Measurements from ENCODE around the gene CYP24A1.

The CYP24A1 gene

DNA sequence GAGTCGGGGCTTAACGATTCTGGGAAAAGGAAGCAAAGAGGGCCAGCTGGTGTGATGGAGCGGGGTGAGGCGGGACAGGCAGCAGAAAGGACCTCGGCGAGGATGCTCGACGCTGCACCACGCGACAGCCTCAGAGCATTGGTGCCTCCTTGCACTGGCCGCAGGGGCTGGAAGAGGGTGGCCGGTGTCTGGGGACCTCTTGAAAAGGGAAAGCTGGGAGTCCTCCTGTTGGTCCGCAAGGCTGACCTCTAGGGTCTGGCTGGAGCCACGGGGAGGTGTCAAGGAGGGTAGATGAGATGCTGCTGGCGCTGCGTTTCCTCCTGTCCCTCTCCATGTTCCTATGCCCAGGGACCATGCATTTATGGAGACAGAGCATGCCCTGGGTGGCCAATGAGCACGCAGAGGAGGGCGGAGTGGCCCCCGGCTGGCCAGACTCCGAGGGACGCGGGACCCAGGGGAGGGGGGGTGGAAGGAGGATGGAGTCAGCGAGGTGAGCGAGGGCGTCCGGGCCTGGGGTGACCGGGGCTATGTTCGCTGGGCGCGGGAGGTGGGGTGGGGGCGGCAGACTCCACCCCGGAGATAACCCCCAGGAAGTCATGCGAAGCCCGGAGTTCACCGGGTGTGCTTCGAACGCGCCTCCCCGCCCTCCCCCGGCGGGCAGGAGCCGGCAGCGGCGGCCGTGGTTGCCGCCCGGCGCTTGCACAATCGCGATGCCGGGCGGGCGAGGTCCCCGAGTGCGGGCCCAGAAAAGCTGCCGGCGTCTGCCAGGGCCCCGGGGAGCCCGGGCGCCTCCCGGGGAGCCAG, at the start of gene CYP24A1:
Gene CYP24A1 (minus strand): TSS at position 334 of the 804 bp plus-strand sequence. CDS start 407 bp downstream, outside the sequence.
- H3K4me1 Mint-ChIP-seq, result peaks cover 24% of the 10 kb centered on the region
- peaks cover 89% of the 10 kb centered on the region for H3K27me3 Mint-ChIP-seq
- DNase-seq, result no peak
- no peaks in the 10 kb centered on the region for H3K36me3 Mint-ChIP-seq
- peak within 1 kb of the TSS; percentile 31 for H3K4me3 Mint-ChIP-seq
- H3K9me3 Mint-ChIP-seq, result no peaks in the 10 kb centered on the region
- peak within 1 kb of the TSS; percentile 24 for H3K27ac Mint-ChIP-seq
- CTCF ChIA-PET, result no interaction called here

DNA sequence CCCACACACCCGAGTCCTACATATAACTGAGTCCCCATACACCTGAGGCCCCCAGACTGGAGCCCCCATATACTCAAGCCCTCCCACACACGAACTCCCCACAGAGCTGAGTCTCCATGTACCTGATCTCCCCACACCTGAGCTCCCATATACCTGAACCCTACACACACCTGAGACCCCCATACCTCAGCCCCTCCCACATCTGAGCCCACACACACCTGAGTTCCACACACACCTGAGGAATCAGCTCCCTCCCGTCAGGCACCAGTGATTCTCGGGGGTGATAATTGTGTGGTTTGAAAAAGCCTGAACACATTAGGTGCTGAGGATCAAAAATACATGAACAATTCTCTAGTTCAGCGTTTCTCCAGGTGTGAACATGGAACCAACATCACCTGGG, 49.5 kb upstream of the CYP24A1 start:
- H3K4me3 Mint-ChIP-seq, result no peak overlapping the region
- CTCF ChIA-PET, result interaction anchor here (0.6 kb wide), 1 partner anchor 120 kb away, joined by 3 read pairs; no protein-coding TSS in a partner anchor
- peaks cover 6% of the 10 kb centered on the region for H3K9me3 Mint-ChIP-seq

GRCh38 chr20:54221996-54222890, 48.5 kb upstream of the CYP24A1 start:
- no peaks in the 10 kb centered on the region for H3K9me3 Mint-ChIP-seq
- H3K27ac Mint-ChIP-seq, result peak overlapping the region; percentile 19
- CTCF ChIA-PET, result interaction anchor here (0.6 to 1.3 kb wide), 6 partner anchors 14 to 425 kb away, joined by 3 to 4 read pairs (median 3); partner anchors contain the start of gene PFDN4
- H3K27me3 Mint-ChIP-seq, result no peaks in the 10 kb centered on the region
- peaks cover 21% of the 10 kb centered on the region for H3K4me1 Mint-ChIP-seq
- no peak overlapping the region for H3K4me3 Mint-ChIP-seq
- DNase-seq, result no peak
- H3K36me3 Mint-ChIP-seq, result peaks cover 6% of the 10 kb centered on the region

More for the DNA sequence above, 49.5 kb upstream of the CYP24A1 start:
- no peak for DNase-seq
- peaks cover 2% of the 10 kb centered on the region for H3K36me3 Mint-ChIP-seq
- no peaks in the 10 kb centered on the region for H3K27me3 Mint-ChIP-seq
- peaks cover 21% of the 10 kb centered on the region for H3K4me1 Mint-ChIP-seq
- H3K27ac Mint-ChIP-seq, result no peak overlapping the region

- H3K9me3 Mint-ChIP-seq, result no peaks in the 10 kb centered on the region
- H3K27ac Mint-ChIP-seq, result peak overlapping the region; percentile 62
- no peaks in the 10 kb centered on the region for H3K27me3 Mint-ChIP-seq
- no peak overlapping the region for H3K4me3 Mint-ChIP-seq
- peaks cover 21% of the 10 kb centered on the region for H3K4me1 Mint-ChIP-seq
- H3K36me3 Mint-ChIP-seq, result peaks cover 10% of the 10 kb centered on the region
- peak; percentile 30 for DNase-seq
- CTCF ChIA-PET, result interaction anchor here (0.6 to 1.3 kb wide), 7 partner anchors 13 to 426 kb away, joined by 3 to 4 read pairs (median 3); partner anchors contain the start of gene PFDN4
These were observed 47.6 kb upstream of the CYP24A1 start for GRCh38 chr20:54221353-54221752.

DNA sequence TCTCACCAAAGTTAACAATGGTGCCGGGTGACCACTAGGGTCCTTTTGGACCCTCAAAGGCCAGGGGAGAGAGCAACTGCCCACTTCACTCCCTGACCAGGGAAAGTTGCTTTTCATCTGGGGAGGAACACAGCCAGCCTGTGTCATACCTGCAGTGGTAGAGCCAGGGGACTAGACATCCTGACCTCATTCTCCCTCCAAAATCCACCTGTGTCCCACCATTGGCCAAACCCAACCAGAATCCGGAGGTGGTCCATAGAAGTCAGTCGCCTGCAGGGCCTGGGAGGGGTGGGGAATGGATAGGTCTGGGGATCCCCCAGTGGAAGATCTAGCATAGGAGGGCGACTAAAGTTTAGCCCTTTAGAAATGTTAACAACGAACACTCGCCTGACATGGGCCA, 46.9 kb upstream of the CYP24A1 start:
- CTCF ChIA-PET, result interaction anchor here (0.6 kb wide), 1 partner anchor 279 kb away, joined by 3 read pairs; no protein-coding TSS in a partner anchor

GRCh38 chr20:54219751-54220426, 46.1 kb upstream of the CYP24A1 start:
- H3K27ac Mint-ChIP-seq, result no peak overlapping the region
- no peaks in the 10 kb centered on the region for H3K27me3 Mint-ChIP-seq
- DNase-seq, result no peak
- peaks cover 16% of the 10 kb centered on the region for H3K36me3 Mint-ChIP-seq
- H3K4me3 Mint-ChIP-seq, result no peak overlapping the region
- no peaks in the 10 kb centered on the region for H3K9me3 Mint-ChIP-seq
- CTCF ChIA-PET, result interaction anchor here (0.9 to 2.1 kb wide), 6 partner anchors 12 to 428 kb away, joined by 3 to 12 read pairs (median 6); partner anchors contain the start of gene PFDN4
- peaks cover 21% of the 10 kb centered on the region for H3K4me1 Mint-ChIP-seq

More for the DNA sequence above, 46.9 kb upstream of the CYP24A1 start:
- no peak for DNase-seq
- Mint-ChIP-seq H3K36me3 (peaks cover 12% of the 10 kb centered on the region), H3K4me1 (peaks cover 21% of the 10 kb centered on the region), H3K9me3 (no peaks in the 10 kb centered on the region), H3K27me3 (no peaks in the 10 kb centered on the region), H3K27ac (peak overlapping the region; percentile 75), H3K4me3 (no peak overlapping the region)

DNA sequence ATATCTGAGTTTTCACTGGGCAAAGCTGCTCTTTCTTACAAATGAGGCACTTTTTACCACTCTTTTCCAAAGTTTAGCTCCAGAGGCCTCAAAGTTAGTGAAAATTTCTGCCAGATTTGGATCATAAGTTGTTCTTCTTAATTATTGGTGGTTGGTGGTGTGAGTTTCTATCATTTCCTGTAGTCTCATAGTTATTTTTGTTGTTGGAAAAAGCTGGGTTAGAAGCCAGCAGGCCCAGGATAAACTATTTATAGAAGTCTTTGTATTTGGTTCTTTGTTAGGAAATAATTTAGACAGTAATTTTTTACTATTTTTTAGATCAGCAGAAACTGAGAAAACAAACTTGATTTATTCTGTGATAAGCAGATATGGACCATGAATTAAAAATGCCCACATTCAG, 44.7 kb upstream of the CYP24A1 start:
- H3K9me3 Mint-ChIP-seq, result no peaks in the 10 kb centered on the region
- no peak overlapping the region for H3K27ac Mint-ChIP-seq
- no peaks in the 10 kb centered on the region for H3K27me3 Mint-ChIP-seq
- H3K4me1 Mint-ChIP-seq, result peaks cover 21% of the 10 kb centered on the region
- H3K4me3 Mint-ChIP-seq, result no peak overlapping the region
- DNase-seq, result no peak
- CTCF ChIA-PET, result interaction anchor here (0.7 to 2.1 kb wide), 4 partner anchors 10 to 449 kb away, joined by 3 to 12 read pairs (median 9); partner anchors contain the start of gene PFDN4
- peaks cover 16% of the 10 kb centered on the region for H3K36me3 Mint-ChIP-seq

- CTCF ChIA-PET, result no interaction called here
- H3K27ac Mint-ChIP-seq, result no peak overlapping the region
These were observed 44.0 kb upstream of the CYP24A1 start for GRCh38 chr20:54217762-54218161.

DNA sequence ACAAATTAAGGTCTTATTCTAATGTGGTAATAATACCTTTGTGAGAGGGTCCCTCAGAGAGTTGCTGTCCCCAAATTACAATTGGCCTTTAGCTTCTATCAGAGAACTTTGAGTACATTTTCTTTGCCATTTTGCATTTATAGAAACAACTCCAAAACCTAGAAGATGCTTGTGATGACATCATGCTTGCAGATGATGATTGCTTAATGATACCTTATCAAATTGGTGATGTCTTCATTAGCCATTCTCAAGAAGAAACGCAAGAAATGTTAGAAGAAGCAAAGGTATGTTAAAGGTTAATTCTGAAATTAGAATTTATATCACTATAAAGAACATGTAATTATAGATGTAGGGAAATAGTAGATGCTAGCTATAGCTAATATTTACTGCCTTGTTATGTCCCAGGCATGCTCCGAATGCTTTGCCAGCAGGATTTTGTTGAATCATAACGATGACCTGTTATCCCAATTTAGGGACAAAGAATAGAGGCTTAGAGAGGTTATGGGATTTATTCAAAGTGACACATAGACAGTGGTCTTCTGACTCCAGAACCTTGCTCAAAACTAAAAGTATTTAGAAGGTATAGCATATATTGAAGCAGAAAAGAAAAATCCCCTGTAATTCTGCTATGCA, 41.5 kb upstream of the CYP24A1 start:
- DNase-seq, result no peak
- Mint-ChIP-seq H3K27ac (no peak overlapping the region), H3K9me3 (no peaks in the 10 kb centered on the region), H3K27me3 (no peaks in the 10 kb centered on the region), H3K36me3 (peaks cover 27% of the 10 kb centered on the region), H3K4me1 (peaks cover 8% of the 10 kb centered on the region), H3K4me3 (no peak overlapping the region)
- CTCF ChIA-PET, result interaction anchor here (1.4 to 2.4 kb wide), 3 partner anchors 10 to 111 kb away, joined by 4 to 5 read pairs (median 4); no protein-coding TSS in a partner anchor

More at GRCh38 chr20:54217762-54218161, 44.0 kb upstream of the CYP24A1 start:
- H3K4me3 Mint-ChIP-seq, result no peak overlapping the region
- DNase-seq, result no peak
- H3K27me3 Mint-ChIP-seq, result no peaks in the 10 kb centered on the region
- peaks cover 18% of the 10 kb centered on the region for H3K36me3 Mint-ChIP-seq
- H3K4me1 Mint-ChIP-seq, result peaks cover 23% of the 10 kb centered on the region
- H3K9me3 Mint-ChIP-seq, result no peaks in the 10 kb centered on the region

DNA sequence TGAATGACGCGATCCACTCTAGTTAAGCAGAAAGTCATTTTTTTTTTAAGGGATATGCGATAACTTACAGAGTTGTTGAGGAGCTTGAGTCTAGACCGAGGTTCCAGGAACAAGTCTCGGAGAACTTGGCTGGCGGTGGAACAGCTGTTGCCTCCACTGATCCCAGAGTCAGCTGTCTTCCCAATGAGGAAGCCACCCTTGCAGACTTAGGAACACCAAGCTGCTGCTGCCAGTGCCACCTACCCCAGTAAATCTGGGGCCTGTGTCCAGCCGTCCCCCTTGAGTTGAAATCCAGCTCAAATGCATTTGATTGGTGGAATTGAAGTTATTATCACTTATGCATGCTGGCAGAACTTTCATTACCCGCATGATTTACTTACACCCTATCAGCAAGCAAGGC, 40.8 kb upstream of the CYP24A1 start:
- Mint-ChIP-seq H3K27ac (no peak overlapping the region), H3K36me3 (peaks cover 27% of the 10 kb centered on the region)
- CTCF ChIA-PET, result interaction anchor here (0.7 to 2.4 kb wide), 7 partner anchors 9 to 433 kb away, joined by 3 to 7 read pairs (median 4); no protein-coding TSS in a partner anchor

DNA sequence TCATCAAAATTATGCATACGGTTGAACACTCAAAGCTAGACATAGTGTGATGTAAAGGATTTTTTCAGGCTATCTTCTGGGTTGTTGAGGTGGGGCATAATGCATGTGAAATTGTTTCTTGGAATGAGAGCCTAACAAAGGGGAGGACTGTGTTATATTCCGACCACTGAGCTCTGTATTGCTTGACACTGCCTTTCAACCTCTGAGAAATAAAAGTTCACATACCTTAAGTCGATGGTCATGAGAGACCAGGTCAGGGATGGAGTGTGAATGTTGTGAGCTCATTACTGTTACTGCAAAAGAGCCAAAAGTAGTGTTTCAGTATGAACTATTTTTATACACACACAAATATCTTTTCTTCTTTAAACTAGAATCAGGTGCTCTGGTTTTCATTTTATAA, 39.1 kb upstream of the CYP24A1 start:
- H3K9me3 Mint-ChIP-seq, result no peaks in the 10 kb centered on the region
- H3K4me3 Mint-ChIP-seq, result no peak overlapping the region
- CTCF ChIA-PET, result interaction anchor here (0.7 to 2.4 kb wide), 5 partner anchors 8 to 435 kb away, joined by 3 to 7 read pairs (median 3); no protein-coding TSS in a partner anchor
- no peak overlapping the region for H3K27ac Mint-ChIP-seq
- DNase-seq, result no peak
- H3K27me3 Mint-ChIP-seq, result no peaks in the 10 kb centered on the region
- H3K36me3 Mint-ChIP-seq, result peaks cover 25% of the 10 kb centered on the region
- peaks cover 25% of the 10 kb centered on the region for H3K4me1 Mint-ChIP-seq

More for the DNA sequence above, 40.8 kb upstream of the CYP24A1 start:
- no peak for DNase-seq
- Mint-ChIP-seq H3K27me3 (no peaks in the 10 kb centered on the region), H3K9me3 (no peaks in the 10 kb centered on the region), H3K4me3 (no peak overlapping the region), H3K4me1 (peaks cover 15% of the 10 kb centered on the region)

DNA sequence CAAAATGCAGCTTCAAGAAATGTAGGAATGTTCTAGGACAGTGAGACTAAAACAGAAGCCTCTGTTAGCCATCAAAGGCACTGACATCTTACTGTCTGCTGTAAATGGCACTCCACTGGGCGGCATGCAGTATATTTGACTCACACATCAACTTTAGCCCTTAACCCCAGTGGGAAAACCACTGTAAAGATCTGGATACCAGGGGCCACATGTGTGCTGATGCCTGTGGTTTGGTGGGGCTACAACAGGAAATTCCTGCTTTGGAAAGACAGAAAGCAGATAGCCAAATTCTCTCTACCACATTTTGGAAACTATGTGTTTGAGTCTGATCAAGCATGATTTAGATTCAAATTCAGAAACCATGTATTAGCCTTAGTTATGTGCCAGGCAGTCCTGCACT, 38.4 kb upstream of the CYP24A1 start:
- Mint-ChIP-seq H3K4me3 (no peak overlapping the region), H3K36me3 (peaks cover 21% of the 10 kb centered on the region), H3K9me3 (no peaks in the 10 kb centered on the region), H3K27ac (no peak overlapping the region), H3K4me1 (peaks cover 25% of the 10 kb centered on the region), H3K27me3 (no peaks in the 10 kb centered on the region)
- DNase-seq, result no peak
- CTCF ChIA-PET, result interaction anchor here (0.8 to 1.2 kb wide), 2 partner anchors 107 to 118 kb away, joined by 3 read pairs; no protein-coding TSS in a partner anchor

Data from activated naive CD4-positive, alpha-beta T cell treated with anti-CD3 and anti-CD28 coated beads, Interleukin-2, amount 10 ng/mL, durations not matched to agents 7 days and 5 days (primary cell).